Motor neuron (in vitro differentiated cells): ENCODE results near the gene NEUROG2. TPM values are rescaled to one million over a fixed set of nuclear protein-coding genes. Genes with fewer than 3 reads are reported as not detected.

Experiments
- ATAC-seq, 8 experiments: fragments of 200-7000 bp; cut with Tn5 transposase; replicated peaks in 6 of 8; 2 replicates each; pipeline ENCODE4 v1.8.0; 2021; ENCODE audit warnings: mild to moderate bottlenecking in 8 of 8, moderate library complexity in 8 of 8
- H3K27ac ChIP-seq, 2 donors: fragments of 250-450 bp; sonication (Bioruptor Pico); 2 replicates each; pipeline ENCODE4 v1.9.0; 2021; ENCODE audit warnings: antibody characterized with exemption in 2 of 2, mild to moderate bottlenecking in 2 of 2, moderate library complexity in 1 of 2
- H3K4me1 ChIP-seq, 2 donors: fragments of 250-450 bp; sonication (Bioruptor Pico); replicated peaks in 1 of 2; 2 replicates each; pipeline ENCODE4 v1.6.1; 2021; ENCODE audit warnings: antibody characterized with exemption in 2 of 2, mild to moderate bottlenecking in 2 of 2, moderate library complexity in 1 of 2
- H3K4me3 ChIP-seq, 5 donors: fragments of 250-450 bp; sonication (Bioruptor Pico); 2 replicates each; pipeline ENCODE4 v1.9.0; 2021; ENCODE audit warnings: antibody characterized with exemption in 5 of 5, mild to moderate bottlenecking in 5 of 5, moderate library complexity in 4 of 5
- WGBS, 10 experiments: fragments of 450-650 bp; shearing (Covaris generic); methylation state at CpG; one replicate each; pipeline ENCODE4 v1.0.0; 2022; 5-methylcytosine and 5-hydroxymethylcytosine counted together
- in situ Hi-C, 9 experiments: fragments of 400-800 bp; cut with MboI; loops; one replicate each; pipeline ENCODE4 v1.15.0; 2021; ENCODE audit warnings: low sequenced_read_pairs in 9 of 9, low pct_unique_long_range_greater_than_20kb in 2 of 9; ENCODE audit not compliant: unreplicated experiment in 9 of 9
- total RNA-seq, 8 experiments: library from RNA; unstranded; fragments of 300-600 nt; gene quantifications; 2 replicates each; pipeline versions ENCODE4 v1.2.3 to v1.2.4, GENCODE V29; 2022

Gene NEUROG2
- total RNA-seq, 8 experiments from 2014 or later, result 0.43 to 25.3 (median 13.6) TPM; not detected in 3

DNA sequence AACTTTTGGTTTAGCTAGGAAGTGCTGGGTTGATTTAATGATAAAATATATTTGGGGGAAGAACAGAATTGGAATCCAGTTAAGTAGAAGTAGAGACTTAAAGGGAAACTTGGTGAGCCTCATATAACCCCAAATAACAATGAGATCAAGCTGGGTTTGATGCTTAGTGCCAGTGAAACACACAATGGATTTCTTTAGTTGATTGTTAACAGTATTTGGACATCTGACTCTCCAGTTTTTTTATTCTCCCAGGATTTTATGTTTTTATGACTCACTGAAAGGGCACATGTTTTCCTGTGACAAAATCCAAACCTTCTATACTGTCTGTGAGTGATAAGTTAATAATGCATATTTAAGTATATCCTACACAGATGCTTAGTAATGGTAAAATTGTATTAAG is 2.7 kb upstream of the NEUROG2 start:
- in situ Hi-C loops, result loop anchor here in 7 of 9 experiments (25.0 kb wide), 1 partner anchor 181 kb away; no protein-coding TSS in a partner anchor
- H3K27ac ChIP-seq, result no peak overlapping the region
- no peak for ATAC-seq
- H3K4me3 ChIP-seq, result no peak overlapping the region
- H3K4me1 ChIP-seq, result peaks cover 23 to 31% of the 10 kb centered on the region in 2 donors

DNA sequence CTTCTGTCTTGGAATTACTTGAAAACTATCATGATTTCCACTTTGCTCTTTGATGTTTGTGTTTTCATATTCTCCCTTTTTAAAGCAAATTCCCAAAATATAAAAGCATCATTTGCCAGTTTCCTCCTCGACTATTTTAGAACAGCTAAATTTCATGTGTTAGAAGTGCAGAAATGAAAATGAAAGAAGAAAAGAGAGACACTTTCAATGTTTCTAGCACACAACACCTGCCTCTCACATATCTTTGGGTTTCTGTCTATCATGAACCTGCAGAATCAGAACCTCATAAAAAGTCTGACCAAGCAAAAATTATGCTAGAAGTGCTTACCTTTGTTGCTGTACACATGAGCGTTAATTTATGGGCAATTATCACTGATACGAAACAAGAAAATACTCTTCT is 1.9 kb upstream of the NEUROG2 start:
- Histone ChIP-seq H3K4me1 (peaks cover 23 to 38% of the 10 kb centered on the region in 2 donors), H3K4me3 (no peak overlapping the region), H3K27ac (no peak overlapping the region)
- no peak for ATAC-seq
- in situ Hi-C loops, result loop anchor here in 7 of 9 experiments (25.0 kb wide), 1 partner anchor 181 kb away; no protein-coding TSS in a partner anchor
- 0 to 48% (median 17%) methylated on average over 1 to 3 of the region's 3 CpGs; no CpG with 5 or more reads in 2 of the 10 experiments for WGBS, 10 experiments

- no peak for ATAC-seq
- H3K27ac ChIP-seq, result peak overlapping the region; percentile 26 to 47
- 0 to 16% (median 13%) methylated on average over 1 to 12 of the region's 20 CpGs; no CpG with 5 or more reads in 3 of the 10 experiments for WGBS, 10 experiments
- peaks cover 19 to 41% of the 10 kb centered on the region in 2 donors for H3K4me1 ChIP-seq
- in situ Hi-C loops, result loop anchor here in 7 of 9 experiments (25.0 kb wide), 1 partner anchor 180 kb away; no protein-coding TSS in a partner anchor
- H3K4me3 ChIP-seq, result peak overlapping the region; percentile 48 to 75 (median 57)
Observed at GRCh38 chr4:112517067-112517634, 1.2 kb upstream of the NEUROG2 start.

DNA sequence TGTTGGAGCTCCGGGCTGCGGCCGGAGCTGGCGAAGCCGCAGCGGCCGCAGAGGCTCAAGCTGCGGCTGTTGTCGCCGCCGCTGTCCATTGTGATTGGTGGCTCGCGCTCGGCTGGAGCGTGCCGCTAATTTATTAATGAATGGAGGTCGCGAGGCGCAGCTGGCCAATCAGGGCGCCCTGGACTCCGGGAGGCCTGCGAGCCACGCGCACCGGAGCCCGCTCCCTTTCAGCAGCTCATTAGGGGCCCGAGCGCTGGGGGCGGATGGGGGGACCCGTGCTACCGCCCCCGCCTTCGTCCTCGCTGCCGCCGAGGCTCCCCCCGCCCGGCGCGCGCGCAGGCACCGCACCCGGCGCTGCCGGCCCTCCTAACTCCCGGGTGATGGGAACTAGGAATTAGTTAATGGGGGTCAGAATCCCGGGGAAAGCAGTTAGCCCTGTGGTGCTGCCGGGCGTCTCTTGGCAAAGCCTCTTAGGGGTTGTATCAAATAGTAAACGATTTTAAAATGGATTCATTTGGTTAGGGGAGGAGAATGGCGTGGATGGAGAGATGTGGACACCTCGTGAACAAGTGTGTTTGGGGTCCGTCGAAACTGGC is 589 bp upstream of the NEUROG2 start:
- in situ Hi-C loops, result loop anchor here in 7 of 9 experiments (25.0 kb wide), 1 partner anchor 179 kb away; no protein-coding TSS in a partner anchor
- peak overlapping the region; percentile 26 to 92 for H3K27ac ChIP-seq
- H3K4me3 ChIP-seq, result peak overlapping the region; percentile 48 to 75 (median 57)
- H3K4me1 ChIP-seq, result peaks cover 17 to 42% of the 10 kb centered on the region in 2 donors
- peak in 7 of 8 experiments; percentile 10 to 85 (median 82) for ATAC-seq
- 0 to 20% (median 3%) methylated on average over 1 to 12 of the region's 55 CpGs; no CpG with 5 or more reads in 4 of the 10 experiments for WGBS, 10 experiments

DNA sequence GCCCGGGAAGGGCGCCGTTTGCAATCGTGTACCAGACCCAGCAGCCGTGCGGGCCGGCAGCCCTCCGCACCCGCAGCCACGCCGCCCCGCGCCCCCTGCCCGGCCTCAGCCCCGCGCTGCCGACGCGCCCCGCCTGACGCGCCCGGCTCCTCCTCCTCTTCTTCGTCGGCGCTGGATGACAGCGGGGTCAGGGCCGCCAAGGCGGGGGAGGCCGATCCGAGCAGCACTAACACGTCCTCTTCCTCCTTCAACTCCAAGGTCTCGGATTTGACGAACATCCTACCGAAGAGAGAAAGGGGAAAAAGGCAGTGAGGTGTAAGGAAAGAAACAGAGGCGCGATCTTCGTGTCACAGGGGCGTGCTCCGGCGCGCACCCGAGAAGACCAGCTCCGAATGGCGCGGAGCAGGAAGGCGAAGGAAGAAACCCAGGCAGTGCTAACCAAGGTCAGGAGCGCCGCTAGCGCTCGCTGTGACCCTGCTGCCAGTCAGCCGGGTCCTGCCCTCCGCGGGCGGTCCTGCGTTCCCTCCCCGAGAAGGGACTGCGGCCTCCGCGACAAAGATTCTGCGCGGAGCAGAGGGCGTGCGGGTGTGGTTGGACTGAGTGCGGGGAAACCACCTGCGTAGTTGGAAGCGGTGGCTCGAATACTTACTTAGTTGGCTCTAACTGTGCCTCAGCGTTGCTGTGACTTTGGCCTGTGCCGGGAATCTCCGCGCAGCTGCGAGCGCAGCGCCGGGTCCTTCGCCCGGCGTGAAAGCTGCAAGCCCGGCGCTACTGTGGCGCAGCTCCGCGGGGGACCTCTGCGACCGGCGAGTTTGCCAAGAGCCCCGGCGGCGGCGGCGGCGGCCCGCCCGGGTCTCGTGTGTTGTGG is 548 bp downstream of the NEUROG2 start:
- 0% methylated on average over 2 to 36 of the region's 96 CpGs; no CpG with 5 or more reads in 5 of the 10 experiments for WGBS, 10 experiments
- H3K4me3 ChIP-seq, result peak overlapping the region; percentile 48 to 75 (median 57)
- peak; percentile 28 to 70 (median 40) for ATAC-seq
- in situ Hi-C loops, result loop anchor here in 7 of 9 experiments (25.0 kb wide), 1 partner anchor 178 kb away; no protein-coding TSS in a partner anchor
- peak overlapping the region; percentile 69 to 92 for H3K27ac ChIP-seq
- H3K4me1 ChIP-seq, result peaks cover 16 to 44% of the 10 kb centered on the region in 2 donors

- peak in 7 of 8 experiments; percentile 11 to 45 (median 37) for ATAC-seq
- Histone ChIP-seq H3K4me1 (peaks cover 9 to 45% of the 10 kb centered on the region in 2 donors), H3K27ac (peak overlapping the region; percentile 69 to 92), H3K4me3 (peak overlapping the region; percentile 48 to 75 (median 57))
- 0% methylated on average over 1 to 7 of the region's 52 CpGs; no CpG with 5 or more reads in 7 of the 10 experiments for WGBS, 10 experiments
- in situ Hi-C loops, result loop anchor here in 7 of 9 experiments (25.0 kb wide), 1 partner anchor 177 kb away; no protein-coding TSS in a partner anchor
Observed at GRCh38 chr4:112514647-112515197, 1.3 kb downstream of the NEUROG2 start.

- Histone ChIP-seq H3K4me1 (peaks cover 12 to 48% of the 10 kb centered on the region in 2 donors), H3K27ac (peak overlapping the region; percentile 69 to 92), H3K4me3 (peak overlapping the region; percentile 48 to 75 (median 57))
- WGBS, 10 experiments, result 0 to 28% (median 0%) methylated on average over 1 to 7 of the region's 15 CpGs; no CpG with 5 or more reads in 1 of the 10 experiments
- ATAC-seq, result no peak
- in situ Hi-C loops, result loop anchor here in 7 of 9 experiments (25.0 kb wide), 1 partner anchor 177 kb away; no protein-coding TSS in a partner anchor
Observed at GRCh38 chr4:112513971-112514646, 1.9 kb downstream of the NEUROG2 start.

- WGBS, 10 experiments, result 43 to 100% (median 66%) methylated on average over 1 to 4 of the region's 4 CpGs; no CpG with 5 or more reads in 2 of the 10 experiments
- no peak for ATAC-seq
- H3K4me1 ChIP-seq, result peaks cover 21 to 54% of the 10 kb centered on the region in 2 donors
Observed at GRCh38 chr4:112511803-112512118, 4.2 kb downstream of the NEUROG2 start.

DNA sequence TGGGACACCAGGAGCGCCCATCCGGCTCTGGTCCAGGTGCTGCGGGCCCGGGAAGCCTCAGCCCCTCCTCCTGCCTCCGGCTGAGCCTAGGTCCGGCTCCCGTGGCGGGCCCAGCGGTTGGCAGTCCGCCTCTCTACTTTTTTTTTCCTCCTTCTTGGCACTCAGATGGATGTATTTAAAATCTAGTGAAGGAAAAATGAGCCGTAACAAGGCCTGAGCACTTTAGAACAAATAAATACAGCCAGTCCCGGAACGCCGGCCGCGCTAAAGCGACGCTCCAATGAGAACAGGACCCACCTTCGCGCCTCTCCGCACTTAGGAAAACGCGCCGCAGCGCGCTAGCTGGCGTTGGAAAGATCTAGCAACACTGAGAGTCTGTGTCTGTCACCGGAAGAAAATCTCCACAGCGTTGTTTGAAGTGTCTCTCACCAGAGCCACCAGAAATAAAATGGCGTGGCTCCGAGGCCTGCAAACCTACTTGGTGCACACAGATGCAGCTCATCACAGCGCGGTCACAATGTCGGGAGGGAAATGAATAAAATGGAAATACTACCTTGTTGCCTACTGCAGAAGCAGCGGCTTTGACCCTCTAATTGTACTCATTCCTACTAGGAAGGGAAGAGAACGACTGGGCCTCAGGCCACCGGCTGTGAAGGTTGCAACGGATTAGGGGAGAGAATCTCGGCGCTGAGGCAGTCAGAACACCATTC is 4.7 kb downstream of the NEUROG2 start:
- ATAC-seq, result peak in 3 of 8 experiments; percentile 22 to 40 (median 33)
- in situ Hi-C loops, result loop anchor here in 7 of 9 experiments (25.0 kb wide), 1 partner anchor 174 kb away; no protein-coding TSS in a partner anchor
- WGBS, 10 experiments, result 0 to 66% (median 30%) methylated on average over 2 to 26 of the region's 40 CpGs; no CpG with 5 or more reads in 1 of the 10 experiments
- Histone ChIP-seq H3K4me1 (peaks cover 21 to 54% of the 10 kb centered on the region in 2 donors), H3K4me3 (peak overlapping the region; percentile 21 to 36 (median 26)), H3K27ac (peak overlapping the region; percentile 8 to 40)

More at GRCh38 chr4:112511803-112512118, 4.2 kb downstream of the NEUROG2 start:
- Histone ChIP-seq H3K27ac (no peak overlapping the region), H3K4me3 (peak overlapping the region in 2 of 5 donors; percentile 21 to 30)
- in situ Hi-C loops, result loop anchor here in 7 of 9 experiments (25.0 kb wide), 1 partner anchor 174 kb away; no protein-coding TSS in a partner anchor

- Histone ChIP-seq H3K4me3 (peak overlapping the region; percentile 21 to 36 (median 26)), H3K4me1 (peaks cover 21 to 54% of the 10 kb centered on the region in 2 donors), H3K27ac (peak overlapping the region; percentile 8 to 40)
- 0 to 11% (median 0%) methylated on average over 1 to 12 of the region's 34 CpGs; no CpG with 5 or more reads in 1 of the 10 experiments for WGBS, 10 experiments
- in situ Hi-C loops, result loop anchor here in 7 of 9 experiments (25.0 kb wide), 1 partner anchor 173 kb away; no protein-coding TSS in a partner anchor
- peak in 6 of 8 experiments; percentile 3 to 44 (median 14) for ATAC-seq
Observed at GRCh38 chr4:112510291-112511092, 5.5 kb downstream of the NEUROG2 start.
